HG02840 (cell line): Measurements from ENCODE around the gene EGFR.
"Not testable (repeated sequence)": the region's sequence is repeated elsewhere in the genome, so short reads cannot be mapped to it uniquely, and the experiment has no call there.

Experiments
- ATAC-seq: cut with Tn5 transposase; IDR thresholded peaks from one replicate; pipeline ENCODE4 v1.9.1; 2021; ENCODE audit warnings: mild to moderate bottlenecking, moderate library complexity, moderate number of reproducible peaks; ENCODE audit not compliant: unreplicated experiment, low FRiP score

The EGFR gene

GRCh38 chr7:55156919-55157763, 138.3 kb downstream of the EGFR start:
- no peak for ATAC-seq

- ATAC-seq: no peak
Observed at GRCh38 chr7:55157764-55158105, 138.9 kb downstream of the EGFR start.

- no peak for ATAC-seq
Observed at GRCh38 chr7:55158541-55159382, 139.9 kb downstream of the EGFR start.

- no peak for ATAC-seq
Observed at GRCh38 chr7:55160539-55160938, 141.7 kb downstream of the EGFR start.

DNA sequence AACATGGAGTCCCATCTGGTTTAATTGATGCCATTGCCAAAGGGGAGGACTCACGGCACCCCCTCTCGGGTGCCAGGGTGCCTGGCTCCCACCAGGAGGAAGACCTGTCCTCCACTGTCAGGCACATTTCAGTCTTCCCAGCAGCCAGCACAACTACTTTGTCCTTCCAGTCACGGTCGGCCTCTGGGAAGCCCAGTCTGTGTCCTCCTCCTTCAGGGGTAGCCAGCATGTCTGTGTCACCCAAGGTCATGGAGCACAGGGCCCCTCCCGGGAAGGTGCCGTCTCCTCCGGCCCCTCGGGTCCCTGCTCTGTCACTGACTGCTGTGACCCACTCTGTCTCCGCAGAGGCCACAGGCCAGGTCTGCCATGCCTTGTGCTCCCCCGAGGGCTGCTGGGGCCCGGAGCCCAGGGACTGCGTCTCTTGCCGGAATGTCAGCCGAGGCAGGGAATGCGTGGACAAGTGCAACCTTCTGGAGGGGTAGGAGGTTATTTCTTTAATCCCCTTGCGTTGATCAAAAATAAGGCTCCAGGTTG, 142.4 kb downstream of the EGFR start:
- no peak for ATAC-seq

DNA sequence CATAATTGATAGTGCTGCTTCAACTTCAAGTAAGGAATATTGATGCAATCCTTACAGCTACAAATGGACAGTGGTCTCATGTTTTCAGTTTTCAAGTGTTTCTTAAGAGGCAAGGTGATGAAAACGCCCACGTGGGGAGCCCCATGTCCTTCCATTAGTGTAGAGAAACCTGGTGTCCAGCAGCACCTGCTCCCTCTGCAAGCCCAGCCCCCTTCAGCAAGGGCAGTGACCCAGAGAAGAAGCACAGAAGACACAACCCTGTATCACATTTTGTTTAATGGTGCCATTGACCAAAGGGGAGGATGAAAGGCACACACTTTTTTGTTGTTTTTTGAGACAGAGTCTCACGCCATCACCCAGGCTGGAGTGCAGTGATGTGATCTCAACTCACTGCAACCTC, 143.7 kb downstream of the EGFR start:
- no peak for ATAC-seq

GRCh38 chr7:55163733-55164132, 144.9 kb downstream of the EGFR start:
- no peak for ATAC-seq

GRCh38 chr7:55164527-55164926, 145.7 kb downstream of the EGFR start:
- ATAC-seq: no peak

GRCh38 chr7:55165176-55165861, 146.5 kb downstream of the EGFR start:
- no peak for ATAC-seq

- not testable (repeated sequence) for ATAC-seq
Observed at GRCh38 chr7:55167296-55167695, 148.5 kb downstream of the EGFR start.

DNA sequence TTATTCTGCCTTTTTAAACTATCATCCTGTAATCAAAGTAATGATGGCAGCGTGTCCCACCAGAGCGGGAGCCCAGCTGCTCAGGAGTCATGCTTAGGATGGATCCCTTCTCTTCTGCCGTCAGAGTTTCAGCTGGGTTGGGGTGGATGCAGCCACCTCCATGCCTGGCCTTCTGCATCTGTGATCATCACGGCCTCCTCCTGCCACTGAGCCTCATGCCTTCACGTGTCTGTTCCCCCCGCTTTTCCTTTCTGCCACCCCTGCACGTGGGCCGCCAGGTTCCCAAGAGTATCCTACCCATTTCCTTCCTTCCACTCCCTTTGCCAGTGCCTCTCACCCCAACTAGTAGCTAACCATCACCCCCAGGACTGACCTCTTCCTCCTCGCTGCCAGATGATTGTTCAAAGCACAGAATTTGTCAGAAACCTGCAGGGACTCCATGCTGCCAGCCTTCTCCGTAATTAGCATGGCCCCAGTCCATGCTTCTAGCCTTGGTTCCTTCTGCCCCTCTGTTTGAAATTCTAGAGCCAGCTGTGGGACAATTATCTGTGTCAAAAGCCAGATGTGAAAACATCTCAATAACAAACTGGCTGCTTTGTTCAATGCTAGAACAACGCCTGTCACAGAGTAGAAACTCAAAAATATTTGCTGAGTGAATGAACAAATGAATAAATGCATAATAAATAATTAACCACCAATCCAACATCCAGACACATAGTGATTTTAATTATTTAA, 151.7 kb downstream of the EGFR start:
- no peak for ATAC-seq

DNA sequence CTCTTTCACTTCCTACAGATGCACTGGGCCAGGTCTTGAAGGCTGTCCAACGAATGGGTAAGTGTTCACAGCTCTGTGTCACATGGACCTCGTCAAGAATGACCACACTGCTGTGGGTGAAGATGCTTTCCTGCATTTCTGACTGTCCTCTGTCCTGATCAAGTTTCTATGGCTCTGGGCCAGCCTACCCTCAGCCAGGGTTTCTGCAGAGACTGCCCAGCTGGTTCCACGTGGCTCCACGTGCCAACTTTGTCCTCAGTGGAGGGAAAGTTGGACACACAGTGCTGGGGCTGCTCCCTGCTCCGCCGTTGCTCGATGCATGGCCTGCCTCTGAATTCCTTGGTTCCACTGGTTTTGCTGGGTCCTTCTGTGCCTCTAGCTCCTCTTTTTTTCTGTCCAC, 152.3 kb downstream of the EGFR start:
- ATAC-seq: no peak

GRCh38 chr7:55172161-55172560, 153.3 kb downstream of the EGFR start:
- no peak for ATAC-seq

- no peak for ATAC-seq
Observed at GRCh38 chr7:55172881-55173609, 154.2 kb downstream of the EGFR start.

GRCh38 chr7:55173671-55174070, 154.9 kb downstream of the EGFR start:
- no peak for ATAC-seq

- ATAC-seq: no peak
Observed at GRCh38 chr7:55174456-55174855, 155.6 kb downstream of the EGFR start.

DNA sequence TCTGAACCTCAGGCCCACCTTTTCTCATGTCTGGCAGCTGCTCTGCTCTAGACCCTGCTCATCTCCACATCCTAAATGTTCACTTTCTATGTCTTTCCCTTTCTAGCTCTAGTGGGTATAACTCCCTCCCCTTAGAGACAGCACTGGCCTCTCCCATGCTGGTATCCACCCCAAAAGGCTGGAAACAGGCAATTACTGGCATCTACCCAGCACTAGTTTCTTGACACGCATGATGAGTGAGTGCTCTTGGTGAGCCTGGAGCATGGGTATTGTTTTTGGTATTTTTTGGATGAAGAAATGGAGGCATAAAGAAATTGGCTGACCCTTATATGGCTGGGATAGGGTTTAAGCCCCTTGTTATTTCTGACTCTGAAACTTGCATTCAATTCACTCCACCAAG, 156.0 kb downstream of the EGFR start:
- ATAC-seq: no peak

- ATAC-seq: no peak
Observed at GRCh38 chr7:55177068-55177530, 158.3 kb downstream of the EGFR start.

GRCh38 chr7:55177589-55178261, 158.9 kb downstream of the EGFR start:
- no peak for ATAC-seq
